GM19468 (cell line): ENCODE measurements around the gene PUS1.

Experiments used
- ATAC-seq: cut with Tn5 transposase; IDR thresholded peaks from one replicate; pipeline ENCODE4 v1.9.1; 2021; ENCODE audit warnings: mild to moderate bottlenecking, moderate library complexity, moderate number of reproducible peaks; ENCODE audit not compliant: unreplicated experiment; ENCODE audit errors: extremely low read depth

Gene PUS1

DNA sequence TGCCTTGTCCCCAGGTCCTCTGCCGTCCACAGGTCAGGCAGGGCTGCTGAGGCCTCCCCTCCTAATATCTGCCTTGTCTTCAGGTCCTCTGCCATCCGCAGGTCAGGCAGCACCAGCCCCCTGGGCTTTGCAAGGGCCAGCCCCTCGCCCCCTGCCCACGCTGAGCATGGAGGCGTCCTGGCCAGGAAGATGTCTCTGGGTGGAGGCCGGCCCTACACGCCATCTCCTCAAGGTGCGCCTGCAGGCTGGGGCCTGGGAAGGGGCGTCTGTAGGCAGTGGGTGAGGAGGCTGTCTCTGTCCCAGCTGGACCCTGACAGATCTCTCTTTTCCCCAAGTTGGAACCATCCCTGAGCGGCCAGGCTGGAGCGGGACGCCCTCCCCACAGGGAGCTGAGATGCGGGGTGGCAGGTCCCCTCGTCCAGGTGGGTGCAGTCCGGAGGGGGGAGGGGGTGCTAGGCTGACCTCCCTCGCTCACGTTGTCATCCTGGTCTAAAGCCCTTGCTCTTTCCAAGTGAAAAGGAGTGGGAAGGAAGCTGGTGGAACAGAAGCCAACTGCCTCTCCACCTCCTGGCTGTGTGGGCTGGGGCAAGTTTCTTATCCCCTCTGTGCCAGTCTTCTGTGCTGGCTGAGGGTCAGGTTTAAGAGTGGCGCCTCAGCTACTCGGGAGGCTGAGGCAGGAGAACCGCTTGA is 13.9 kb upstream of the PUS1 start:
- no peak for ATAC-seq

DNA sequence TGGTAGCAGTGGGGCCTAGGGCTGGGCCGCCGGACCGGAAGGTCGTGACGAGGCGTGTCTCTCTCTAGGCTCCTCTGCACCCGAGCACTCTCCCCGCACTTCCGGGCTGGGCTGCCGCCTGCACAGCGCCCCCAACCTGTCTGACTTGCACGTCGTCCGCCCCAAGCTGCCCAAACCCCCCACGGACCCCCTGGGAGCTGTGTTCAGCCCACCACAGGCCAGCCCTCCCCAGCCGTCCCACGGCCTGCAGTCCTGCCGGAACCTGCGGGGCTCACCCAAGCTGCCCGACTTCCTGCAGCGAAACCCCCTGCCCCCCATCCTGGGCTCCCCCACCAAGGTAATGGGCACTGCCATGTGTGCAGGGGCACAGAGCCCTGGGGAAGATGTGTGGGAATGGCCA is 13.3 kb upstream of the PUS1 start:
- ATAC-seq = no peak

DNA sequence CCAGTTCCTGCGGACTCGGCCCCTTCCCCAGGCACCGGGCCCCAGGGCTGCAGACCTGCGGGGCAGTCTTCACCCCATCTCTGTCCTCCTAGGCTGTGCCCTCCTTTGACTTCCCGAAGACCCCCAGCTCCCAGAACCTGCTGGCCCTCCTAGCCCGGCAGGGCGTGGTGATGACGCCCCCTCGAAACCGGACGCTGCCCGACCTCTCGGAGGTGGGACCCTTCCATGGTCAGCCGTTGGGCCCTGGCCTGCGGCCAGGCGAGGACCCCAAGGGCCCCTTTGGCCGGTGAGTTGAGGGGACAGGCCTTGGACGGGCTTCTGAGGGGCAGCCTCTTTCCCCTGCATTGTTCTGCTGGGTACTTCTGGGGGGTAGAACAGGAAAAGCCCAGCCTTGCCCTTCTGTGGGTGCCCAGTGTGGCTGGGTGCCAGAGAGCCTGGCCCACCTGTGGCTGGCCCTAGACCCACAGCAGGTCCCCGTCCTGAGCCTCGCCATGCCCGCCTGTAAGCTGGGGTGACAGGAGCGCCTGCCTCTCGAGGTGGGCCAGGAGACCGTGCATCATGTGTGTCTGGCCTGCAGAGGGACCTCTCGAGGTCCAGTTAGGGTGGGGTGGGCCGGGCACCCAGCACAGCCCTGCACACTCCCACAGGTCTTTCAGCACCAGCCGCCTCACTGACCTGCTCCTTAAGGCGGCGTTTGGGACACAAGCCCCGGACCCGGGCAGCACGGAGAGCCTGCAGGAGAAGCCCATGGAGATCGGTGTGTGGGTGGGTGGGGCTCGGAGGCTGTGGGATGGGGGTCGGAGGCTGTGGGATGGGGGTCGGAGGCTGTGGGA is 12.6 kb upstream of the PUS1 start:
- no peak for ATAC-seq

DNA sequence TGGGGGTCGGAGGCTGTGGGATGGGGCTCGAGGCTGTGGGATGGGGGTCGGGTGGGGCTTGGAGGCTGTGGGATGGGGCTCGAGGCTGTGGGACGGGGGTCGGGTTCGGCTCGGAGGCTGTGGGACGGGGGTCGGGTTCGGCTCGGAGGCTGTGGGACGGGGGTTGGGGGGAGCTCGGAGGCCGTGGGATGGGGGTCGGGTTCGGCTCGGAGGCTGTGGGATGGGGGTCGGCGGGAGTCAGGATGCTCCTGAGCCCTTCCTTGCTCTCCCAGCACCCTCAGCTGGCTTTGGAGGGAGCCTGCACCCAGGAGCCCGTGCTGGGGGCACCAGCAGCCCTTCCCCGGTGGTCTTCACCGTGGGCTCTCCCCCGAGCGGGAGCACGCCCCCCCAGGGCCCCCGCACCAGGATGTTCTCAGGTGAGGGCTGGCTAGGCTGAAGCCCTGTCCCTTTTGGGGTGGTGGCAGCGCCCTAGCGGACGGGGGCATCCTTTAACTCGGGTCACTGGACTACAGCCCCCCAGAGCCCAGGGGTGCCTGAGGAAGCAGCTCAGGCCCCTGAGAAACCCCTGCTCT is 11.9 kb upstream of the PUS1 start:
- ATAC-seq = no peak

DNA sequence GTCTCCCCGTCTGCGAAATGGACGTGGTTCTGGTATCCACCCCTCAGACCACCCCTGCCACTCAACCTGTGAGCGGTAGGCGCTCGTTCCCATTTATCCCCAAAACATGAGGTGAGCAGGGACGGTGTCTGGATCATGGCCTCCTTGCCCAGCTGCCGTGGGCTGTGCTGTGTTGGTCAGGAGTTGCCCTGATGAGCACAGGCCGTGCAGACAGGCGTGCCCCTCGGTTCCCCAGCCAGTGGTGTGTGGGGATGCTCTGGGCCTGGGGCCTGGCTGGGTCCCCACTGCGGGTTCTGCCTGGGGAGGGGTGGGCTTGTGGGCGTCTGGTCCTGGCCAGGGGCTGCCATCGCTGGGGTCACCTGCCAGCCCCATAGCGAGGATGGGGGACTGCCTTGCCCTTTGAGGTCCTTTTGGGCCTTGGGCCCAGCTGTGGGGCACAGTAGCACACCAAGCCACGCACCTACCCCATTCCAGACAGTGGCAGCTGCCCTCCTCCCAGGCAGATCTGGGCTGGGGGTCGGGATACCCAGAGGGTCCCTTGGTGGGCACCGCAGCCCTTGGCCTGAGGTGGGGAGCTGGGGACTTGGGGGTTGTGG is 11.3 kb upstream of the PUS1 start:
- ATAC-seq = no peak

DNA sequence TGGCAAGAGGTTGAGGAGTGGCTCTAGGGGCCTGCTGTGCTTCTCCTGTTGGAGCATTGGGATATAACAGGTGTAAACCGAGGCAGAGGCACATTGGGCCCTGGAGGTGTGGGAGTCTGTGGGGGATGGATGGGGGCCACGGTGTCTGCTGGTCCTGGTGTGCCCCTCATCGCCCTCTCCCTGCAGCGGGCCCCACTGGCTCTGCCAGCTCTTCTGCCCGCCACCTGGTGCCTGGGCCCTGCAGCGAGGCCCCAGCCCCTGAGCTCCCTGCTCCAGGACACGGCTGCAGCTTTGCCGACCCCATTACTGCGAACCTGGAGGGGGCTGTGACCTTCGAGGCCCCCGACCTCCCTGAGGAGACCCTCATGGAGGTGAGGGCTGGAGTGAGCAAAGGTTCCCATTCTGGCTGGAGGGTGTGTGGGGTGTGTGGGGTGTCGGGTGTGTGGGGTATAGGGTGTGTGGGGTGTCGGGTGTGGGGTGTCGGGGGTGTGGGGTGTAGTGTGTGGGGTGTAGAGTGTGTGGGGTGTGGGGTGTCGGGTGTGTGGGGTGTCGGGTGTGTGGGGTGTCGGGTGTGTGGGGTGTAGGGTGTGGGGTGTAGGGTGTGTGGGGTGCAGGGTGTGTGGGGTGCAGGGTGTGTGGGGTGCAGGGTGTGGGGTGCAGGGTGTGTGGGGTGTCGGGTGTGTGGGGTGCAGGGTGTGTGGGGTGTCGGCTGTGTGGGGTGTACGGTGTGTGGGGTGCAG is 10.6 kb upstream of the PUS1 start:
- no peak for ATAC-seq

DNA sequence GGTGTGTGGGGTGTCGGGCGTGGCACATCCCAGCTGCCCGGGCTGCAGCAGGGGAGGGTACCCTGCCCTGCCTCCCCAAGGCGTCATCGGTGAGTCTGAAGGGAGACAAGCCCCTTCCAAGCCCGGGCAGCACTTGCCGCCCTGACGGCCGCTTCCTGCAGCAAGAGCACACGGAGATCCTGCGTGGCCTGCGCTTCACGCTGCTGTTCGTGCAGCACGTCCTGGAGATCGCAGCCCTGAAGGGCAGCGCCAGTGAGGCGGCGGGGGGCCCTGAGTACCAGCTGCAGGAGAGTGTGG is 10.1 kb upstream of the PUS1 start:
- ATAC-seq = no peak

DNA sequence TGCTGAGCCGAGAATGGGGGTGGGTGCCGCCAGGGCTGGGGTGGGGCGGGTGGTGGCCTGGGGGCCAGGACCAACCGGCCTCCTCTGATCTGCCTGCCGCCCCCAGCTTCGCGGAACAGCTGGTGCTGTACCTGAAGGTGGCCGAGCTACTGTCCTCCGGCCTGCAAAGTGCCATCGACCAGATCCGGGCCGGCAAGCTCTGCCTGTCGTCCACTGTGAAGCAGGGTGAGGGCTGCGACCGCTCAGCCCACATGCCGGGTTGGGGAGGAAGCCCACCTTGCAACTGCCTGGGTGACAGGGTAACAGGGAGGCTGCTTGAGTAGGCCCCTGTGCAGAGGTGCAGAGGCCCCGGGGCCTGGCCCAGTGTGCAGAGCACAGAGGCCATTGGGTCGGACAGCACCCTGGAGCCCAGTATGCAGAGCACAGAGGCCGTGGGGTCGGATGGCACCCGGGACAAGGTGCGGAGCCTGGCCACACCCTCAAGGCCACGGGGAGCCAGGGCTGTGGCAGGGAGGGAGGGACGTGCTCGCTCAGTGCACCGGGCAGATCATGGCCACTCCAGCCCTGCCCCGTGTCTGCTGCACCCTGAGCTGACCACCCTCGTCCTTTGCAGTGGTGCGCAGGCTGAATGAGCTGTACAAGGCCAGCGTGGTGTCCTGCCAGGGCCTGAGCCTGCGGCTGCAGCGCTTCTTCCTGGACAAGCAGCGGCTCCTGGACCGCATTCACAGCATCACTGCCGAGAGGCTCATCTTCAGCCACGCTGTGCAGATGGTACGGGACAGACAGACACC is 9.5 kb upstream of the PUS1 start:
- no peak for ATAC-seq

DNA sequence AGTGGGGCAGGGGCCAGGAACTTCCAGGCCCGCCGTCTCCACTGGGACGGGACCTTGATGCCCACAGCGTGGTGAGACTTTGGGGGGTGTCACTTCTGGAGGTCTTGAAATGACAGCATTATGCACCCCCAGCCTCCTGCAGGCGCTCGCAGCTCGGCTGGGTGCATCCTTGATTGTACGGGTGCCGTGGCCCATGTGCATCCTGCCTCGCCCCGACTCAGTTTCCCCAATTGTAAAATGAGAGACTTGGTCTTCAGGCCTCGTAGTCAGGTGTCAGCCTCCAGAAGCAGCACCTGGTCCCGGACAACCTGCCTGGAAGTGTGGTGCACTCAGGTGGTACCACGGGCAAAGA is 8.9 kb upstream of the PUS1 start:
- no peak for ATAC-seq

DNA sequence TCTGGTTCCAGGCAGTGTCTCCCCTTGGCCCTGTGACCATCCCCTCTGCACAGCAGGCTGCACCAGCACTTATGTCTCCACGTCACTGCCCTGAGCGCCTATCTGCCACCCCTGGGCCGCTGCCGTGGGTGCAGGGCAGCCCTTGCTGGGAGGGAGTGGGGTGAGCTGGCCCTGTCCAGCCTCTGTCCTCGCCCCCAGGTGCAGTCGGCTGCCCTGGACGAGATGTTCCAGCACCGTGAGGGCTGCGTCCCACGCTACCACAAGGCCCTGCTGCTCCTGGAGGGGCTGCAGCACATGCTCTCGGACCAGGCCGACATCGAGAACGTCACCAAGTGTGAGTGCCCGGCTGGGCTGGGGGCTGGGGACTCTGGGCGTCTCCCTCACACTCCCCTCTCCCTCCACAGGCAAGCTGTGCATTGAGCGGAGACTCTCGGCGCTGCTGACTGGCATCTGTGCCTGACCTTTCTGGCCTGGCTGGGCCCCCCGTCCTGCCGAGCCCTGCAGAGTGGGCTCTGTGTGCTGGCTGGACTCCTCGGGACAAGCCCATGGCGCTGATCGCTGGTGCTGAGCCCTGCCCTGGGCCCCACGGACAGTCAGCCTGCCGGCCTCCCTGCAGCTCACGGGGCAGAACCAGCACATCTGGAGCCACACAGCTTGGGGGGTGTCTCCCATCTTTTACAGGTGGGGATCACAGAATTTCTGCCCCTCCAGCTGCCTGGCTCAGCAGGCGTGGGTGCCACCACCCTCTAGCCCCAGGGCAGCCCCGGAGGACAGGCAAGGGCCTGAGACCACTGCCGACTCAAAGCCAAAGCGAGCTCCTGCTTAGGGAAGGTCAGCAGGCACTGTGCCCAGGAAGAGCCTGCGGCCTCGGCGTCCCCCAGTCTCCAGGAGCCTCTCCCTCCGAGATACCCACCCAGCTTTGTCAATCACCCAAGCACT is 7.9 kb upstream of the PUS1 start:
- ATAC-seq = no peak

DNA sequence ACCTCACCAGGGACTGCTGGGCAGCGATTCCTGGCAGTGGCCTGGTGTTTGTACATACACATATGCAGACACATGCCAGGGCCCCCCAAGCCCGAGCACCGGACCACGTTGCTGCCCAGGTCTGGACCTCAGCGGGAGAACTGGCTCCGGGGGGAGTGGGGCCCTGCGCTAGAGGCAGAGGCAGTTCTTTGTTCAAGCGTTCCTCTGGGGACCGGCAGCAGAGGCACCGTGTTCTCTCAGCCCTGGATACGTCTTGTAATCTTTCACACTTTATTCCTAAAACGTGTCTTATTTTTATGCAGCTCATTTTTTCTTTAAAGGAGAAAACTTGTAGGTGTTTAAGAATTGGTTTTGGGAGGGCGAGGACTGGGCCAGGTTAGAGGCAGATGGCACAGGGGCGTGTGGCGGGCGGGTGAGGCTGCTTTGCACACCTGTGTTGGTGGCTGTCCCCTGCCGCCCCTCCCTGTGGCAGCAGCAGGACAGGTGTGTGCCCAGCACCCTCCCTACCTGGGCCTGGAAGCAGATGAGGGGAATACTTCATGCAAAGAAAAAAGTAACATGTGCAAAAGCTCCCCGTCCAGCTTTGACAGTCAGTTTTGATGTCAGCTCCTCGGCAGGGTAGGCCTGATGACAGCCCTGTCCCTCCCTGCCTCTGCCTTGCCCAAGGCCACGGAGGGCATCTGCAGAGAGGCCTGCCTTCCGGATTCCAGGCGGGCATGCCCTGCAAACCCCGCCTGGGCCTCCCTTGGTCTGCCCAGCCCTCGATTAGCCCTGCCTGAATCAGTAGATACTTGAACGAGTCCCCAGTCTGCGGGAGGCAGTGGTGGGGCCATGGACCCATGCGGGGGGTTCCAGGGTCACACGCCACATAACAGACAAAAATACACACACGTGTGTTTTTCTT is 7.0 kb upstream of the PUS1 start:
- ATAC-seq = no peak

DNA sequence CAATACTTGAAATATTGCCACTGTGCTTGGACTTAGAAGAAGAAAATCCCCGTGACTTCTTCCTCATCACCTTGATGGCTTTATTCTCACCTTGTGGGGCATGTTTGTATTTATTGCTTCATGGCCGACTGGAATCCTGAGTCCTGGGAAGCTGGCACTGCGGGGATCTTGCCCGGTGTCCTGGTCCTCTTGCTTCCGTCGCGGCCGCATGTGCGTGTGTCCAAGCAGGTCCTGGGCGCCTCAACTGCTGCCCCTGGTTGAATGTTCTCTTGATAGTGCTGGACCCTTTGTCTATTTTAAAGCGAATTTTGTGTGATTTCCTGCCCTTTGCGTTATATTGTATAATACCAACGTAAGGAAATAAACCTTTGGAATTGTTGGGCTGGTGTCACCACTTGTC is 6.3 kb upstream of the PUS1 start:
- no peak for ATAC-seq

DNA sequence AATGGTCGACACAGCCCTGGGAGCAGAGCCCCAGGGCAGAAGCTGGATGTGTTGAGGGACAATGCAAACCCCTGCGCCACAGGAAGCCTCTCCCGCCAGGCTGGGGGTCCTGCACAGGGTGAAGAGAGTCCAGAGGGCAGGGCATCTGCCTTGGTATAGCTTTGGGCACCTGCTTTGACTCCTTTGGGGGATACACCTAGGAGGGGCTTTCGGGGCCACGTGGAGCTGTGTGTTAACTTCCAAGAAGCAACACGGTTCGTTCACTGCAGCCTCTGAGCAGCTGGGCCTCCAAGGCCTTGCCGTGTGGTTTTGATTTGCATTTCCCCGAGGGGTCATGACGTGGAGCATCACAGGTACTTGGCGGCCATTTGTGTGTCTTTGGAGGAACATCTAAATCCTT is 5.8 kb upstream of the PUS1 start:
- peak; percentile 75 for ATAC-seq

DNA sequence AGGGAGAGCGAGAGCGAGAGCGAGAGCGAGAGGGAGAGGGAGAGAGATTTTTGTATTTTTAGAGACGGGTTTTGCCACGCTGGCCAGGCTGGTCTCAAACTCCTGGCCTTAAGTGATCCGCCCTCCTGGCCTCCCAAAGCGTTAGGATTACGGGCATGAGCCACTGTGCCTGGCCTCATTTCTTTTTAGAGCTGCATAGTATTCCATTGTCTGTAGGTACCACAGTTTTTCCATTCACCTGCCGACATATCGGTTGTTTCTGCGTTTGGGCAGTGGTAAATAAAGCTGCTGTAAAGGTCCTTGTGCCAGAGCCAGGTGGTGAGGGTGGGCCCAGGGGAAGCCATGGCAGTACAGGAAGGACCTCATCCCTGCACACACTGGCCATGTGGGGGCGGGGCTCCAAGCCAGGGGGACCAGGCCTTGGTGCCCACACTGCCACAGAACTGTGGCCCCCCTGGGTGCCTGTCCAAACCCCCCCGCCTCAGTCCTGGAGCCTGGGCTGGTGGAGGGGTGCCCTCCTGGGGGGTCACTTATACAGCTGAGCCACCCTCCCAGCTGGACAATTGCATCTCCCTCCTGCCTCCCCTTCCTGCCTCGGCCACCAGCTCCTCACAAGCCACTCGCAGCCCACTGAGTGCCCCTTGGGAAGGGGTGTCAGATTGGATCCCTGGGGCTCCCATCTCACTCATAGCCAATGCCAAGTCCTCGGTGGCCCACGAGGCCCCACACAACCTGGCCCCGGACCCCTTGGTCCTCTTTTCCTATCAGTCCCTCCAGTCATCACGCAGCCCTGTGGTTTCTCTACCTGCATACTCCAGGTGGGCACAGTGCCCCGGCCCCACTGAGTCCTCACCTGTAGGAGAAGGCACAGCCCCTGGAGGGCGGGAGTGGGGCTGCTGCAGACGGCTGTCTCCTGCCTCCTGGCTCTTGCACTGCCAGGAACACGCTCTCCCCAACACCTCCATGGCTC is 1.7 kb upstream of the PUS1 start:
- no peak for ATAC-seq

DNA sequence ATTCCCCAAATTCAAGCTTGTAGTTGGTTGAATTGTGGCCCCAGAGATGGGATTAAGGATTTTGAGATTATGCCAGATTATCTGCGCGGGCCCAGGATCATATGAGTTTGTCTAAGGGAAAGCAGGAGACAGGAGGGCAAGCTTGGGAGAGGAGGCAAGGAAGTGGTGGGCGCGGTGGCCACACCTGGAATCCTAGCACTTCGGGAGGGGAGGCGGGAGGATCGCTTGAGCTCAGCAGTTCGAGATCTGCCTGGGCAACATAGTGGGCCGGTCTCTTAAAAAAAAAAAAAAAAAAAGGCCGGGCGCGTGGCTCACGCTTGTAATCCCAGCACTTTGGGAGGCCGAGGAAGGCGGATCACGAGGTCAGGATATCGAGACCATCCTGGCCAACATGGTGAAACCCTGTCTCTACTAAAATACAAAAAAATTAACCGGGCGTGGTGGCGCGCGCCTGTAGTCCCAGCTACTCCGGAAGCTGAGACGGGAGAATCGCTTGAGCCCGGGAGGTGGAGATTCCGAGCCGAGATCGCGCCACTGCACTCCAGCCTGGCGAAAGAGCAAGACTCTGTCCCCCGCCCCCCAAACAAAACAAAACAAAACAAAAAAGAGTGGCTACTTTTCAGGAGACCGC is 881 bp upstream of the PUS1 start:
- no peak for ATAC-seq
